ENCODE data around the gene RCCD1.

The RCCD1 gene

GRCh38 chr15:90986790-90987507 is 32.3 kb downstream of the RCCD1 start:
- no peaks in the 10 kb centered on the region for H3K9me3 ChIP-seq (ENCODE audit: insufficient read depth, low read depth, low read length)
- H3K27me3 ChIP-seq (ENCODE audit: insufficient read depth, low read length), result no peaks in the 10 kb centered on the region
- H3K27ac ChIP-seq (ENCODE audit: low read length), result no peak overlapping the region
- peaks cover 28% of the 10 kb centered on the region for H3K36me3 ChIP-seq (ENCODE audit: insufficient read depth, low read depth, low read length)
- H3K4me1 ChIP-seq (ENCODE audit: insufficient read depth, low read length), result peaks cover 1% of the 10 kb centered on the region; the same call in 1 of the 2 replicates
- no peak overlapping the region for H3K9ac ChIP-seq (ENCODE audit: low read depth, low read length)
- H3K4me3 ChIP-seq (ENCODE audit: low read length), result no peak overlapping the region

GRCh38 chr15:90987561-90988141 is 33.0 kb downstream of the RCCD1 start:
- Histone ChIP-seq H3K4me3 (ENCODE audit: low read length) (no peak overlapping the region), H3K27me3 (ENCODE audit: insufficient read depth, low read length) (no peaks in the 10 kb centered on the region), H3K9ac (ENCODE audit: low read depth, low read length) (no peak overlapping the region), H3K36me3 (ENCODE audit: insufficient read depth, low read depth, low read length) (peaks cover 21% of the 10 kb centered on the region), H3K27ac (ENCODE audit: low read length) (no peak overlapping the region), H3K9me3 (ENCODE audit: insufficient read depth, low read depth, low read length) (no peaks in the 10 kb centered on the region), H3K4me1 (ENCODE audit: insufficient read depth, low read length) (peaks cover 2% of the 10 kb centered on the region; the same call in 1 of the 2 replicates)

- Histone ChIP-seq H3K27ac (ENCODE audit: low read length) (no peak overlapping the region), H3K4me3 (ENCODE audit: low read length) (no peak overlapping the region), H3K4me1 (ENCODE audit: insufficient read depth, low read length) (peaks cover 5% of the 10 kb centered on the region), H3K27me3 (ENCODE audit: insufficient read depth, low read length) (no peaks in the 10 kb centered on the region), H3K36me3 (ENCODE audit: insufficient read depth, low read depth, low read length) (peaks cover 15% of the 10 kb centered on the region), H3K9me3 (ENCODE audit: insufficient read depth, low read depth, low read length) (no peaks in the 10 kb centered on the region), H3K9ac (ENCODE audit: low read depth, low read length) (no peak overlapping the region)
Observed at GRCh38 chr15:90988296-90988695, 33.6 kb downstream of the RCCD1 start.

- Histone ChIP-seq H3K4me3 (ENCODE audit: low read length) (no peak overlapping the region), H3K27me3 (ENCODE audit: insufficient read depth, low read length) (no peaks in the 10 kb centered on the region), H3K9me3 (ENCODE audit: insufficient read depth, low read depth, low read length) (no peaks in the 10 kb centered on the region), H3K4me1 (ENCODE audit: insufficient read depth, low read length) (peaks cover 5% of the 10 kb centered on the region), H3K27ac (ENCODE audit: low read length) (no peak overlapping the region), H3K9ac (ENCODE audit: low read depth, low read length) (no peak overlapping the region), H3K36me3 (ENCODE audit: insufficient read depth, low read depth, low read length) (peaks cover 6% of the 10 kb centered on the region)
Observed at GRCh38 chr15:90989040-90989768, 34.5 kb downstream of the RCCD1 start.

GRCh38 chr15:90990446-90990845 is 35.8 kb downstream of the RCCD1 start:
- H3K27me3 ChIP-seq (ENCODE audit: insufficient read depth, low read length), result no peaks in the 10 kb centered on the region
- no peaks in the 10 kb centered on the region for H3K36me3 ChIP-seq (ENCODE audit: insufficient read depth, low read depth, low read length)
- no peak overlapping the region for H3K27ac ChIP-seq (ENCODE audit: low read length)
- H3K9me3 ChIP-seq (ENCODE audit: insufficient read depth, low read depth, low read length), result no peaks in the 10 kb centered on the region
- H3K4me1 ChIP-seq (ENCODE audit: insufficient read depth, low read length), result peaks cover 5% of the 10 kb centered on the region
- no peak overlapping the region for H3K9ac ChIP-seq (ENCODE audit: low read depth, low read length)
- no peak overlapping the region for H3K4me3 ChIP-seq (ENCODE audit: low read length)

- no peak overlapping the region for H3K27ac ChIP-seq (ENCODE audit: low read length)
- no peaks in the 10 kb centered on the region for H3K36me3 ChIP-seq (ENCODE audit: insufficient read depth, low read depth, low read length)
- H3K4me1 ChIP-seq (ENCODE audit: insufficient read depth, low read length), result peaks cover 5% of the 10 kb centered on the region
- no peaks in the 10 kb centered on the region for H3K27me3 ChIP-seq (ENCODE audit: insufficient read depth, low read length)
- H3K4me3 ChIP-seq (ENCODE audit: low read length), result no peak overlapping the region
- H3K9ac ChIP-seq (ENCODE audit: low read depth, low read length), result no peak overlapping the region
- no peaks in the 10 kb centered on the region for H3K9me3 ChIP-seq (ENCODE audit: insufficient read depth, low read depth, low read length)
Observed at GRCh38 chr15:90991587-90992285, 37.1 kb downstream of the RCCD1 start.

- Histone ChIP-seq H3K9ac (ENCODE audit: low read depth, low read length) (peak overlapping the region; percentile 97), H3K9me3 (ENCODE audit: insufficient read depth, low read depth, low read length) (no peaks in the 10 kb centered on the region), H3K27me3 (ENCODE audit: insufficient read depth, low read length) (no peaks in the 10 kb centered on the region), H3K27ac (ENCODE audit: low read length) (peak overlapping the region; percentile 25), H3K4me3 (ENCODE audit: low read length) (peak overlapping the region; percentile 94), H3K36me3 (ENCODE audit: insufficient read depth, low read depth, low read length) (peaks cover 21% of the 10 kb centered on the region), H3K4me1 (ENCODE audit: insufficient read depth, low read length) (peaks cover 5% of the 10 kb centered on the region)
Observed at GRCh38 chr15:90994059-90994416, 39.4 kb downstream of the RCCD1 start.

GRCh38 chr15:90994417-90995311 is 40.0 kb downstream of the RCCD1 start, which contains the start of gene PRC1:
TSS of gene PRC1 (minus strand) at chr15:90994535. CDS start at chr15:90994417, 118 bp downstream.
- Histone ChIP-seq H3K27ac (ENCODE audit: low read length) (peak within 1 kb of the TSS; percentile 70), H3K9me3 (ENCODE audit: insufficient read depth, low read depth, low read length) (no peaks in the 10 kb centered on the region), H3K4me3 (ENCODE audit: low read length) (peak within 1 kb of the TSS; percentile 94), H3K27me3 (ENCODE audit: insufficient read depth, low read length) (no peaks in the 10 kb centered on the region), H3K4me1 (ENCODE audit: insufficient read depth, low read length) (peaks cover 5% of the 10 kb centered on the region), H3K36me3 (ENCODE audit: insufficient read depth, low read depth, low read length) (peaks cover 27% of the 10 kb centered on the region), H3K9ac (ENCODE audit: low read depth, low read length) (peak within 1 kb of the TSS; percentile 97)

- no peaks in the 10 kb centered on the region for H3K4me1 ChIP-seq (ENCODE audit: insufficient read depth, low read length)
- no peaks in the 10 kb centered on the region for H3K27me3 ChIP-seq (ENCODE audit: insufficient read depth, low read length)
- H3K27ac ChIP-seq (ENCODE audit: low read length), result no peak overlapping the region
- no peak overlapping the region for H3K4me3 ChIP-seq (ENCODE audit: low read length)
- no peak overlapping the region for H3K9ac ChIP-seq (ENCODE audit: low read depth, low read length)
- no peaks in the 10 kb centered on the region for H3K9me3 ChIP-seq (ENCODE audit: insufficient read depth, low read depth, low read length)
- H3K36me3 ChIP-seq (ENCODE audit: insufficient read depth, low read depth, low read length), result peaks cover 56% of the 10 kb centered on the region
Observed at GRCh38 chr15:90998737-90999136, 44.1 kb downstream of the RCCD1 start.

- peaks cover 78% of the 10 kb centered on the region for H3K36me3 ChIP-seq (ENCODE audit: insufficient read depth, low read depth, low read length)
- H3K9ac ChIP-seq (ENCODE audit: low read depth, low read length), result no peak overlapping the region
- no peaks in the 10 kb centered on the region for H3K4me1 ChIP-seq (ENCODE audit: insufficient read depth, low read length)
- no peaks in the 10 kb centered on the region for H3K9me3 ChIP-seq (ENCODE audit: insufficient read depth, low read depth, low read length)
- no peaks in the 10 kb centered on the region for H3K27me3 ChIP-seq (ENCODE audit: insufficient read depth, low read length)
- H3K27ac ChIP-seq (ENCODE audit: low read length), result no peak overlapping the region
- H3K4me3 ChIP-seq (ENCODE audit: low read length), result no peak overlapping the region
Observed at GRCh38 chr15:91001209-91001608, 46.5 kb downstream of the RCCD1 start.

- Histone ChIP-seq H3K9me3 (ENCODE audit: insufficient read depth, low read depth, low read length) (no peaks in the 10 kb centered on the region), H3K4me3 (ENCODE audit: low read length) (no peak overlapping the region), H3K36me3 (ENCODE audit: insufficient read depth, low read depth, low read length) (peaks cover 52% of the 10 kb centered on the region), H3K27me3 (ENCODE audit: insufficient read depth, low read length) (no peaks in the 10 kb centered on the region), H3K9ac (ENCODE audit: low read depth, low read length) (no peak overlapping the region), H3K4me1 (ENCODE audit: insufficient read depth, low read length) (no peaks in the 10 kb centered on the region), H3K27ac (ENCODE audit: low read length) (no peak overlapping the region)
Observed at GRCh38 chr15:91007266-91007665, 52.6 kb downstream of the RCCD1 start.

Data from iPS-20b (cell line).